Osteocyte (in vitro differentiated cells): ENCODE results near the gene DDX51. TPM values are rescaled to one million over a fixed set of nuclear protein-coding genes. Genes with fewer than 3 reads are reported as not detected.

ENCODE experiments used
- DNase-seq: peaks from one replicate; pipeline ENCODE4 v3.0.0; 2021; ENCODE audit warnings: mixed read lengths; ENCODE audit not compliant: unreplicated experiment; ENCODE audit errors: extremely low spot score
- H3K27ac Mint-ChIP-seq: one replicate; pipeline ENCODE4 v1.8.0; 2021; ENCODE audit warnings: mild to moderate bottlenecking, mixed read lengths; ENCODE audit not compliant: unreplicated experiment
- H3K27me3 Mint-ChIP-seq: one replicate; pipeline ENCODE4 v1.8.0; 2021; ENCODE audit warnings: mixed read lengths; ENCODE audit not compliant: unreplicated experiment
- H3K36me3 Mint-ChIP-seq: one replicate; pipeline ENCODE4 v1.8.0; 2021; ENCODE audit warnings: mixed read lengths; ENCODE audit not compliant: unreplicated experiment
- H3K4me1 Mint-ChIP-seq: one replicate; pipeline ENCODE4 v1.8.0; 2021; ENCODE audit warnings: mixed read lengths; ENCODE audit not compliant: unreplicated experiment
- H3K4me3 Mint-ChIP-seq: one replicate; pipeline ENCODE4 v1.8.0; 2021; ENCODE audit warnings: mild to moderate bottlenecking, moderate library complexity, mixed read lengths; ENCODE audit not compliant: unreplicated experiment
- H3K9me3 Mint-ChIP-seq: one replicate; pipeline ENCODE4 v1.8.0; 2021; ENCODE audit warnings: mixed read lengths; ENCODE audit not compliant: unreplicated experiment
- total RNA-seq: library from RNA; stranded (reverse); gene quantifications from 2 replicates; pipeline ENCODE4 v1.2.1, GENCODE V29; 2021
- TF ChIP-seq, protein P1 (sequence below): fragments of 200-600 bp; sonication (generic); IDR thresholded peaks from 2 replicates; pipeline ENCODE4 v1.5.0; 2021; ENCODE audit warnings: antibody characterized with exemption, mild to moderate bottlenecking, moderate library complexity

DDX51 gene
- total RNA-seq, 1 donor from 2014 or later = 17.7 TPM

DNA sequence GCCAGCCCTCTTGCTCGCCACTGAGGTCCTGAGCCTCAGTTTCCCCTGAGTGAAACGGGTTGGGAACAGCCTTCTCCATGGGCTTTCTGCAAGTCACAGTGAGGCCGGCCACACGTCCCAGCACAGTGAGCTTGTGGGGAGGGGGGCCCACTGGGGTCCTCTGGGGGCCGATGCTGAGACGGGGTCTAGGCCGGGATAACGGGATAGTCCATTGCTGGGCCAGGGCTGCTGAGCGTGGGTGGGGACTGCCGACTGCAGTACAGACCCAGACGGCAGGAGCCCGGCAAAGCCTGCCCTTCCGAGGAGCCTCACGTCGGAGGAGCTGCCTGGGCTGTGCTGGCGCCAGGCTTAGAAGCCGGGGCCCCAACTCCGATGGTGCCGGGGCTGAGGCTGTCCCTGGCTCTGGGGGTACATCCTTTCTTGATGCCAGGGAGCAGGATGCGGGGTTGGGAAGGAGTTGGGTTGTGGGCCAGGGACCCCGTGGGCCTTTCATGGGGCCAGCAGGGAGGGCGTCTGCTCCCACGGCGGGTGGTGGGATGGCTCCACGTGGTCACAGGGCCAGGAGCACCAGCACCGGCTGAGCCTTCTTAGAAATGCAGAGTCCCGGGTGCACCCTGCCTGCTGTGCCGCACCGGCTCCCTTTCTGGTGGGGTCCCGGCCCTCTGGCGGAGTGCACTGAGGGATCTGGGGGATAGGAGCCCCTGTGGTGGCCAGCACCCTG, 24.4 kb upstream of the DDX51 start:
- no peaks in the 10 kb centered on the region for H3K9me3 Mint-ChIP-seq
- H3K4me1 Mint-ChIP-seq = no peaks in the 10 kb centered on the region
- peaks cover 10% of the 10 kb centered on the region for H3K27me3 Mint-ChIP-seq
- H3K4me3 Mint-ChIP-seq = no peak overlapping the region
- TF ChIP-seq, protein P1, sequence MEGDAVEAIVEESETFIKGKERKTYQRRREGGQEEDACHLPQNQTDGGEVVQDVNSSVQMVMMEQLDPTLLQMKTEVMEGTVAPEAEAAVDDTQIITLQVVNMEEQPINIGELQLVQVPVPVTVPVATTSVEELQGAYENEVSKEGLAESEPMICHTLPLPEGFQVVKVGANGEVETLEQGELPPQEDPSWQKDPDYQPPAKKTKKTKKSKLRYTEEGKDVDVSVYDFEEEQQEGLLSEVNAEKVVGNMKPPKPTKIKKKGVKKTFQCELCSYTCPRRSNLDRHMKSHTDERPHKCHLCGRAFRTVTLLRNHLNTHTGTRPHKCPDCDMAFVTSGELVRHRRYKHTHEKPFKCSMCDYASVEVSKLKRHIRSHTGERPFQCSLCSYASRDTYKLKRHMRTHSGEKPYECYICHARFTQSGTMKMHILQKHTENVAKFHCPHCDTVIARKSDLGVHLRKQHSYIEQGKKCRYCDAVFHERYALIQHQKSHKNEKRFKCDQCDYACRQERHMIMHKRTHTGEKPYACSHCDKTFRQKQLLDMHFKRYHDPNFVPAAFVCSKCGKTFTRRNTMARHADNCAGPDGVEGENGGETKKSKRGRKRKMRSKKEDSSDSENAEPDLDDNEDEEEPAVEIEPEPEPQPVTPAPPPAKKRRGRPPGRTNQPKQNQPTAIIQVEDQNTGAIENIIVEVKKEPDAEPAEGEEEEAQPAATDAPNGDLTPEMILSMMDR = no peak
- no peak for DNase-seq
- H3K36me3 Mint-ChIP-seq = no peaks in the 10 kb centered on the region
- no peak overlapping the region for H3K27ac Mint-ChIP-seq

DNA sequence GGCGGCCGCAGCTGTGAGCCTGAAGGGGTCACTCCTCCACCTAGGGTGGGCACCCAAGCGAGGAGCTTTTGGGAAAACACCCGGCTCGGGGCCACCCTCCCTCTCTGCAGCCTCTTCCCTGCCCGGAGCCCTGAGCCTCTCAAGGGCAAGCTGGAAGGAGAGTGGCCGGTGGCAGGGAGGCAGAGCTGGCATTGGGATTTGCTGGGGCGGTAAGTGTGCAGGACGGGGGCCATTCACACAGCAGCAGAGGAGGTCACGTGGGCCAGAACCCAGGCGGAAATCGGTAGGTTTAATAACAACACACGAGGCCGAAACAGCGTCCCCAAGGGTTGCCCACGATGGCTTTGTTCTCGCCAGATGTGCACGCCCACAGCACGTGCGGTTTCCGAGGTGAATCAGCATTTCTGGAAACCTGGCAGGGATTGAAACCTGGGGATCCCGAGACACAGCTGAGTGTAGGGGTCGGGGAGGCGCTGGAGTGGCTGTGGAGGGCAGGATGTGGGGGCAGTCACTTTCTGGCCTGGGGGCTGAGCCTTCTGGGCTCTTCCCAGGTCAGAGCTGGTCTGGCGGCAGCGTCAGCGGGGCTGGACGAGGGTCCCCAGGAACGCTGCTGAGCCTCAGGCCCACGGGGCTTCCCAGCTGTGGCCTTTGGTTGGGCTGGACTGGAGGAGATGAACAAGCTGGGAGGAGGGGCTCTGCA, 23.6 kb upstream of the DDX51 start:
- no peak overlapping the region for H3K4me3 Mint-ChIP-seq
- peaks cover 5% of the 10 kb centered on the region for H3K27me3 Mint-ChIP-seq
- peaks cover 3% of the 10 kb centered on the region for H3K4me1 Mint-ChIP-seq
- no peaks in the 10 kb centered on the region for H3K9me3 Mint-ChIP-seq
- H3K27ac Mint-ChIP-seq = no peak overlapping the region
- TF ChIP-seq, protein P1 = no peak
- no peaks in the 10 kb centered on the region for H3K36me3 Mint-ChIP-seq
- DNase-seq = no peak

DNA sequence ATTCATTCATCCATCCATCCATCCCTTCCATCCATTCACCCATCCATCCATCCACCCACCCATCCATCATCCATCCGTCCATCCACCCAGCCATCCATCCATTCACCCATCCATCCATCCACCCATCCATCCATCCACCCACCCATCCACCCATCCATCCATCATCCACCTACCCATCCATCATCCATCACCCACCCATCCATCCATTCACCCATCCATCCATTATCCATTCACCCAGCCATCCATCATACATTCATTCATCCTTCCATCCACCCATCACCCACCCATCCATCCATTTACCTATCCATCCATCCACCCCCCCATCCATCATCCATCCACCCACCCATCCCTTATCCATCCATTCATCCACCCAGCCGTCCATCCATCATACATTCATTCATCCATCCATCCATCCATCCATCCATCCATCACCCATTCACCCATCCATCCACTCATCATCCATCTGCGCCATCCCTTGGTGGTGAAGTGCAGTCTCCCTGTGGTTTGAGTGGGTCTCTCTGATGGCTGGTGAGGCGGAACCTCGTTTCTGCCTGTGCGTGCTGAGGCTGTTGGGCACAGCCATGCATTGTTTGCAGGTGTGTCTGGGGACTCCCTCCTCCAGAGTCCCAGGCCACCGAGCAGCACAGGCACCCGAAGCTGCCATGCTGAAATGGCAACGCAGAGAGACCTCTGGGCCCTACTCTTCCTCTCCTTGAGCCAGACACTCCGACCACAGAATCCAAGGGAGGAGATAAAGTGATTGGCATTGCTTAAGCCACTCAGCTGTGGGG, 22.9 kb upstream of the DDX51 start:
- no peak for DNase-seq

DNA sequence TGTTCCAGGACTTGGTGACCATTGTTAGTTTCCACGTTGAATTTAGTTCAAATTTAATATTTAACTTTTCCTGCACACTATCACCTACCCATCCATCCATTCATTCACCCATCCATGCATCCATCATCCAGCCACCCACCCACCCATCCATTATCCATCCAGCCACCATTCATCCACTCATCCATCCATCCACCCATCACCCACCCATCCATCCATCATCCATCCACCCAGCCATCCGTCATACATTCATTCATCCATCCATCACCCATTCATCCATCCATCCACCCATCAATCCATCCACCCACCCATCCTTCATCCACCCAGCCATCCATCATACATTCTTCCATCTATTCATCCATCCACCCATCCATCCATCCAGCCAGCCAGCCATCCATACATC, 22.0 kb upstream of the DDX51 start:
- Mint-ChIP-seq H3K36me3 (no peaks in the 10 kb centered on the region), H3K27ac (no peak overlapping the region), H3K4me1 (peaks cover 6% of the 10 kb centered on the region), H3K27me3 (peaks cover 2% of the 10 kb centered on the region), H3K4me3 (no peak overlapping the region), H3K9me3 (no peaks in the 10 kb centered on the region)
- TF ChIP-seq, protein P1 = no peak
- DNase-seq = no peak

More for the DNA sequence above, 22.9 kb upstream of the DDX51 start:
- TF ChIP-seq, protein P1 = no peak
- H3K36me3 Mint-ChIP-seq = no peaks in the 10 kb centered on the region
- peaks cover 6% of the 10 kb centered on the region for H3K4me1 Mint-ChIP-seq
- H3K4me3 Mint-ChIP-seq = no peak overlapping the region
- no peaks in the 10 kb centered on the region for H3K9me3 Mint-ChIP-seq
- H3K27ac Mint-ChIP-seq = no peak overlapping the region
- peaks cover 5% of the 10 kb centered on the region for H3K27me3 Mint-ChIP-seq

DNA sequence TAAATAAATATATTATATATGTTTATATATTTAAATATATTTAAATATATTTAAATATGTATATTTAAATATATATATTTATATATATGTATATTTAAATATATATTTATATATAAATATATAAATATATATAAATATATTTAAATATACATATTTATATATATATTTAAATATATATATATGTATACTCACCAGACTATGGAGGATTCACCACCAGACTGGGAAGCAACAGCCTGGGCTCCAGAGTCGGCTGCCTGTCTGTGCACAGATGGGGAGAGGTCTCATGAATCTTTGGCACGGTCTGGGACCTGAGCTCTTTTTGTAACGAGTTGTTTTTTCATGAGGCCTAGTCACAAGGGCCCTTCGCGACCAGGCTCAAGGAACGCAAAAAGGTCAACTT, 21.5 kb upstream of the DDX51 start:
- DNase-seq = no peak
- TF ChIP-seq, protein P1 = no peak
- Mint-ChIP-seq H3K4me3 (no peak overlapping the region), H3K9me3 (no peaks in the 10 kb centered on the region), H3K27me3 (peaks cover 2% of the 10 kb centered on the region), H3K4me1 (peaks cover 6% of the 10 kb centered on the region), H3K27ac (no peak overlapping the region), H3K36me3 (no peaks in the 10 kb centered on the region)
